NK-92 (cell line): Measurements from ENCODE around the gene HIVEP3.

Source experiments
- DNase-seq: peaks from one replicate; lab custom pipeline; 2025; ENCODE audit not compliant: unreplicated experiment; lab: John Stamatoyannopoulos, UW

The HIVEP3 gene

DNA sequence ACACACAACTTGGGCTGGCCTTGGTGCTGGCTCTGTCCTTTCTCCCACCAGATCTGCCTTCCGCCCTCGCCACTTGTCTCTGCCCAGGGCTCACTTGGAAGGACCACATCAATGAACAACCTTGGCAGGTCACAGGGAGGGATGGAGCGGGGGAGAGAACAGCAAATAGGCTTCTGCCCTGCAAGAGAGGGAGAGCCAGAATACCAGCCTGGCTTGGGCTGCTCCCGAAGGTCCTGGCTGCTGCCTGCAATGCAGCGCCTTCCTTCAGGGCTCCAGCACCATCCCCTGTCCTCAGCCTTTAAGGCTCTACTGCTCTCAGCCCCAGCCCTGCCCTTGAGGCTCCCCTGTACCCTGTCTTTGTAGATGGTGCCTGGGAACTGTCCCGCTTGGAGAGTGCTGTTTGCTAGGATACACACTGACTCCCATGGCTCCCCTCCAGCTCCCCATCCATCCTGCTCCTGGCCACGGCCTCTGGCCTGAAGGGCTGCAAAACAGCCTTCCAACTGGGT, 43.8 kb downstream of the HIVEP3 start:
- DNase-seq: no peak

DNA sequence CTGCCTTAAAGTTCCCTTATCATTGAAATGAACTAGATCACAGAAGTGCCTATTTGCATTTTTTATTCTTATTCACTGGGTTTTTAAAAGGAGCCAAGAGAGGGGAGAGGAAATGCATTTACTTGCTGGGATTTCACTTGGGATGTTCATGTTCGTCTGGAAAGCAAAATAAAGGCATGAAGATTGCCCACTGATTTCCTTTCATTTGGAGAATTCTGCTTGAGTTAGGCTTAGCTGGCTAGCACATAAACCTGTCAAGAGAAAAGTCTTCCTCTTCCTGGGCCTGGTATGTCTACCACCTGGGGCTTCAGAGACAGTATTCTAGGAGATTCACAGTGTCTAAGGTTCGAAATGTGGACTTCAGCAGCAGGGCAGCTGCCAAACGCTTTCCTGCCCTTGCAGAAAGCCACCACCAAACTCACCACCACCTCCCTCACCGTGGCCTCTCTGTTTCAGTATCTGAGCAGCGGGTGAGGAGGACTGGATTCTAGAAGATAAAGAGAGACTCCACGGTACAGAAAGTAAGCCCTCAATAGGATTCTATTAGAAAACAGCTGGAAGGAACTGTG, 44.5 kb downstream of the HIVEP3 start:
- DNase-seq: no peak

DNA sequence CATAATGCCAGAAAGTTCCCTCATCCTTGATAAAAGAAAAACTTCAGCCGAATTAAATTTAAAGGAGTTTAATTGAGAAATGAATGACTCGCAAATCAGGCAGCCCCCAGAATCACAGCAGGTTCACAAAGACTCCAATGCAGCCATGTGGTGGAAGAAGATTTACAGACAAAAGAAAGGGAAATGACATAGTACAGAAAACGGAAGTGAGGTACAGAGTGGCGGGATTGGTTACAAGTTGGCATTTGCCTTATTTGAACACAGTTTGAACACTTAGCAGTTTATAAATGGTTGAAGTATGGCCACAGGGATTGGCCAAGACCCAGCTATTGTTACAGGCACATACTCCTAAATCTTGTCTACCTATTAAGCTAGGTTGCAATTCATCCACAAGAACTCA, 46.6 kb downstream of the HIVEP3 start:
- DNase-seq: no peak

DNA sequence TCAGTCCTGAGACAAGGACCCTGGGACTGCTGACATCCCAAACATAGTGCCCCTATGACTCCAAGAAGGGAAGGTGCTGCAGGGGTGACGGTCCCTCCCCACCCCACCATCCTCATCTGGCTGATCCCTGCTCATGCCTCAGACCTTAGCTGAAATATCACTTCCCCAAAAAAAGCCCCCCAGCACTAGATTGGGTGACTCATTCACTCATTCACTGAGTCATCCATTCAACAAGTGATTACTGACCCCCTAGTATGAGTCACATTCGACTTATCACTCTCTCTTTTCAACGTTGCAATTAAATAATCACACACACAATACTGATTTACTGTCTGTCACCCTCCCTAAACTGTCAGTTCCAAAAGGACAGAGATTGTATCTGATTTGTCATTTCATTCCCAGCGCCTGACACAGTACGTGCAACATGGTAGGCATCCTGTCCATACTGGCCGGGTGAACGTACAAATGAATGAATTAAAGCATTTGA, 48.6 kb downstream of the HIVEP3 start:
- no peak for DNase-seq

DNA sequence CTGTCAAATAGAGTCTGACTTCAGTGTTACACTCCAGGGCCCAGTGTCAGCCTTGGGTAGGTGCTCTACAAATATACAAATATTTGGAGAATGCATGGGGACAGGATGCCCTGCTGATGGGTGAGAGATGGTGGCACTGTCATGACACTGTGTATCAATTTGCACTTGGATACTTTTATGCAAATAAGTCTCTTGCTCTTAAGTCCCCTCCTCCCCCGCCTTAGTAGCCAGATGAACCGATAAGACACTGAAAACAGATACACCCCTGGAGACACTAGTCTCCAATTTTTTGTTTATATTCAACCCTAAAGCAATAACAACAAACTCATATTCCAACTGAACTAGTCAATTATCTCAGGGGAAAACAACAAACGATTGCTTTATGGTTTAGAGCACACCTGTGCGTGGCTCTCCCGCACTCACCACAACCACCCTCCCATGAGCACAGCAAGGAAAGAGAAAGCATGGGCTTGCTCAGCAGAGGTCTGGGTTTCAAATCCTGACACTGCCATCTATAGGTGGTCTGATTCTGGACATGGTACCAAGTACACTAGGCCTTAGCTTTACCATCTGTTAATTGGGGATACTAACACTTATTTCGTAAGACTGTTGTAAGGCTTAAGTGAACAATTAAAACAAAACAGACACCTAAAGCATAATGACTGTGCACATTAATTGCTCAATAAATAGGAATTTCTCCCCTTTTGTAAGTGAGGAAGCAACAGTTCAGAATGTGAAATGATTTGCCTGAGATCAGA, 50.3 kb downstream of the HIVEP3 start:
- DNase-seq: no peak

DNA sequence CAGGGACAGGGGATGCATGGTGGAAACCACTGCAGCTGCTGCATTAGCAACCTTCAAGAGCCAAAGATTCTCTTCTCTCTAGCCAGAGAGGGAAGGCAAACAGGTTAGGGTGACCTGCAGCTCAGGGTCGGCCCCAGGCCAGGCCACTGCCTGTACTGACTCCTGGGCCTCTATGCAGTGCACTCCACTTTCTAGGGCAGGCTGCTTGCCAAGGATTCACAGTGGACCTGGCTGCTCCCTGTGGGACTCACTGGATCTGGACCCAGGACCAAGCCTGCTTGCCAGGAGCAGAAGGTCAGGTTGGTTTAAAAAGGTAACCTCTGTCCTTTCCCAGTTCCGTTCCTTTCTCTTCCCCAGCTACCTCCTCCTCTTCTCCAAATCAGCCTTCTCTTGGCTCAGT, 52.4 kb downstream of the HIVEP3 start:
- no peak for DNase-seq

DNA sequence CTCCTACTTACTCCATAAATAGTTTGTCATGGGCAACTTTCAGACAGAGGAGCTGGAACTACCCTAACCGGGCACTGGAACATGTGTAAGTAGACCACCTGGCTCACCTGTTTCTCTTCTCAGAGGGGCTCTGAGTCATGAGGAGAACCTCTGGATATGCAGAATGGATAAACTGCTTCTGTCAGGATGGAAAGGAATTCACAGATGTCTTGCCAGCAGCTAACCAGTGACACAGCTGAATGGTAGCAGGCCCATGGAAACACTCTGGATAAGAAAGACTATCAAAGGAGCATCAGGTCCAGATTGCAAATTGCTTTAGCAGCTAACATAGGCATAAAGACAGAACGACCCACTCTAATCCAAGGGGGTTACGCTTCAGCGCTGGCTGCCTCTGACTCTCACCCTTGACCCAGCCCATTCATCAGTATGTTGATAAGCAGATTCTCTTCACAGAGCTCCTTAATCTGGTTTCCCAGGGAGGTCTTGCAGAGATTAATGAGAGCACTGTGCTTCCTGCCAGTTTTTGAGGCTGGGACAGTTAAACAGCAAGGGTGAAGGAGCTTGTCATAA, 54.2 kb downstream of the HIVEP3 start:
- DNase-seq: no peak

DNA sequence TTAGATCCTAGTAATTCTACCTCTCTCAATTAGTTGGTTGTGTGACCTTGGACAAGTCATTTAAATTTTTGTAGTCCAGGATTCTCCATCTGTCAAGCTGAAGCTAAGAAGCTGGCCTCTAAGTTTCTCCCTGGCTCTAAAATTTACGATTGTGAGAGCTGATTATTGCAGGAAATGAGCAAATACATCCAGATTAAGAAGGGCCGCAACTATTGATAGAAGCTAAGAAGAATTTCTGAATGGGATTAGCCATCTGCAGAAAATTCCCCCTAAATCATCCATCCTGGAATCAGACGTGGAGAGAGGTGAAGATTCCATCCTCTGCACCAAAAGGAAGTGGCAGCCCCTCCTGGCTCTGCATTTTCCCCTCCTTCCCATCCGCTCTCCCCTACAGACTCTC, 55.0 kb downstream of the HIVEP3 start:
- no peak for DNase-seq

DNA sequence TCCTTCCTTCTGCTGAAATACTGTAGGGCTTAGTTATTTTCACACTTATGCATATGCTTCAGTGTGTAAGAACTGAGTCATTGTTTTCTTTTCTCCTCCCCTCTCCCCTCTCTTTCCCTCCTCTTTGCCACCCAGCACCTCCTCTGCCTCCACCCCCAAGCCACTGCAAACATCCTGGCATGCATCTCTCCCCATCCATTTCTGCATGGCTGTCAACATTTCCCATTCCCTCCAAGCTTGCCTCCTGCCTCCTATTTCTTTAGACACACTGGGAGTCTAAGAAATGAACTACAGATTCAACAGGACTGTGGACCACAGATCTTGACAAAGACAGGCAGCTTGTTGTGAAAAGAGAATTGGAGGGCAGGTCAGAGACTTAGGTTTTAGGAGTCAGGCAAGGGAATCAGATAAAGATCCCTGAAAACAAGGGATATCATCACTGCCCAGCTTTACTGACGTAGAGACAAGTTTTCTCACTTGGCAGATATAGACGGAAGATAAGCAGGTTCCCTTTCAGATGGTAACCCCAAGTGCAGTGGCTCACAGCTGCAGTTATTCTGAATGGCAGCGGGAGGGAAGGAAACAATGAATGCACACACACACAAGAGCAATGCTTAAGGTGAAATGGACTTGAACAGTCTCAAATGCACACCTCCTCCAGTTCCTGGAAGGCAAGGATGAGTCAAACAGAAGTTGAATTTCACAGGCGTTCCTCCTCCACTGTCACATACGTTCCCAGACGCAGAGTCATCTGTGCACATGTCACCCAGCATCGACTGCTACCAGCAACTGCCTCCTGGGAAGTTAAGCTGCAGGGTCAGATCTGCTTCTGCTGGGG, 56.1 kb downstream of the HIVEP3 start:
- DNase-seq: no peak

DNA sequence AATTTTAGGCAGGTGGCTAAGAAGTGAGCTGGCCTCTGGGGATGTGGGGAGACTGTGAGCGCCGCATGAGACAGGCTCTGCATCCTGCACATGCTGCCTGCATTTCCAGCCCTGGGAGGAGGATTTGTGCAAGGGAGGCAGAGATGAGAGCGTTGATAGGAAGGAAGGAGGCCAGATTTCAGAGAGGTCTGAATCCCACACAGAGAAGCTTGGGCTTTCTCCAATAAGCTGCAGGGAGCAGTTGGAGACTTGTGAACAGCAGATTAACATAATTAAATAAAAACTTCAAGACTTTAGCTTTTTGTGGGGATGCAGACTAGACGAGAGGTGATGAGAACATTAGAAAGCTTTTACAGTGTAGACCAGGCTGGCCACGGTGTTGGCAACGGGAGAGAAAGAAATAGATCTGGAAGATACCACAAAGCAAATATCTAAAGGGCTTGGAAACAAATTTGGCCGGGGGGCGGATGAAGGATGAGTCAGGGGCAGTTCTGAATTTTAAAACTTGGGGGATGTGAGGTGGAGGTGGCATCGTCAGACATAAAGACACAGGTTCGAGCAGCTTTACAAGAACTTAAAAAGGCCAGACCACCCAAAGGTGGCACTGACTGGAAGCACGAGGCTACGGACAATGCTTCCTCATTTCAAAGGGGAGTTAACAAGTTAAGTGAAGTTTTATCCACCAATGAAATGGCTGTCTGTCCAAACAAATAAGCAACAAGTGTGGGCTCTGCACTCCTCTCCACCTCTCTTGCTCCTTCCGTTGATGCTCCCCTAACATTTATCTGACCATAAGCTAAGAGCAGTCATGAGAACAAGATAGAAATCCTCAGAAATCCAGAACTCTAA, 57.0 kb downstream of the HIVEP3 start:
- DNase-seq: no peak

DNA sequence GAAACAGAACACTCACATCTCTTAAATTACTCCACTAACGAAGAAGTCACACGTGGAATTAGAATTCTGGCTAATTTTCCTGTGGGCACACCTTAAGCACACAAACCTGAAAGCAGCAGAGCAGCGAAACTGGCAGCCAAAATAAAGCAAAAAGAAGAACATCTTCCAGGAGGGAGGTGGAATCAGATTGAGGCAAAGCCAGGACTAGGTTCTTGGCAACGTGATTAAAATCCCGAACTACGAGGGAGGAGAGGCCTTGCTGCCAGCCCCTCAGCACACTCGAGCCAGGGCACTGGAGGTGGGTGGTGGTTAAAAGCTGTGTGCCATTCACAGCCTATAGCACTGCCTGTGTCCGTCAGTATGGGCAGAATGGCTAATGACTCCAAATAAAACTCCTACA, 58.0 kb downstream of the HIVEP3 start:
- no peak for DNase-seq

DNA sequence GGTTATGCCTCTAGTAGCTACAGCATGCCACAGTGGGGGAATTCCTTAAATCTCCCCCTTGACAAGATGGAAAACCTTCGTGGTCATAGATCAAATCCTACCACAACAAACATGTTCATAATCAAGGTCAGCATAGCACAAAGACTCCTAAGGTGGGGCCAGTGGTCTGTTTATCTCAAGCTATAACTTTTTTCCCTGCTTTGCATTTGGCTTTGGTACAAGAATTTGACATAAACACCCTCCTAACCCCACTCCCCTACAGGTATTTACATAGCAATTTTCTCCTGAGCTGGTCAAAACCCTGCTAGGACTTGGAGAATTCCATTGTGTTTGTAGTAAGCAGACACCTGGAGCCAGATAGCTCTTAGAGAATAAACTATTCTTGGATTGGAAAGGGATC, 58.5 kb downstream of the HIVEP3 start:
- no peak for DNase-seq

DNA sequence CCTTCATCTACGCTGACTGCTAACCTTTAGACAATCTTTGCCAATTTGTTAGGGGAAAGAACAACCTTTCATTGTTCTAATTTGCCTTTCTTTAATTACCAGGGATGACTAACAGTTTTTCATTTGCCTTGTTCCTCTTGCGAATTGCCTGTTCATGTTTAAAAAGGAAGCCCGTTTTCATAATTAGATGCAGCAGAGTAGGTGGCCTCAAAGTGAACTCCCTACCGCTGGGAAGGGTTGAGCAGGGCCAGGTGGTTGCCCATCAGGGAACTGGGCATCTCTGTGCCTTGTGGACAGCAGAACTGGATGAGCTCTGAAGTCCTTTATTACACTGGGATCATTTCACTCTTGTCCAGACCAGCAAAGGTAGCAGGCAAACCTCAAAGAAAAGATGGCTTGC, 59.0 kb downstream of the HIVEP3 start:
- no peak for DNase-seq

DNA sequence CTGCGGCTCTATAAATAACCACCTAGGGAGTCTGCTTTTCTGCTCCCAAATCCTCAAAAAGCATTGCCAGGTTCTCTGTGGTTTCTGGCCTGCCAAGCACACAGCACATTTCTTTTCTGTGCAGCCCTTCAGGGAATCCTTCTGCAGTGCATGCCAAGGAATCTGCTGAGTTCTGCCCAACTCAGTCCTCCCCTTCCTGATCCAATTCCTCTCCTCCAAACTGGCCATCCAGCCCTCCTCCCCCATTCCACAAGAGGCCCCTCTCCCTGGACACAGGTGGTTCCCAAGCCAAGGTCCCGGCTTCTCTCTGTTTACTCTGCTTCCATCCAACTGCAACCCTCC, 61.8 kb downstream of the HIVEP3 start:
- no peak for DNase-seq

DNA sequence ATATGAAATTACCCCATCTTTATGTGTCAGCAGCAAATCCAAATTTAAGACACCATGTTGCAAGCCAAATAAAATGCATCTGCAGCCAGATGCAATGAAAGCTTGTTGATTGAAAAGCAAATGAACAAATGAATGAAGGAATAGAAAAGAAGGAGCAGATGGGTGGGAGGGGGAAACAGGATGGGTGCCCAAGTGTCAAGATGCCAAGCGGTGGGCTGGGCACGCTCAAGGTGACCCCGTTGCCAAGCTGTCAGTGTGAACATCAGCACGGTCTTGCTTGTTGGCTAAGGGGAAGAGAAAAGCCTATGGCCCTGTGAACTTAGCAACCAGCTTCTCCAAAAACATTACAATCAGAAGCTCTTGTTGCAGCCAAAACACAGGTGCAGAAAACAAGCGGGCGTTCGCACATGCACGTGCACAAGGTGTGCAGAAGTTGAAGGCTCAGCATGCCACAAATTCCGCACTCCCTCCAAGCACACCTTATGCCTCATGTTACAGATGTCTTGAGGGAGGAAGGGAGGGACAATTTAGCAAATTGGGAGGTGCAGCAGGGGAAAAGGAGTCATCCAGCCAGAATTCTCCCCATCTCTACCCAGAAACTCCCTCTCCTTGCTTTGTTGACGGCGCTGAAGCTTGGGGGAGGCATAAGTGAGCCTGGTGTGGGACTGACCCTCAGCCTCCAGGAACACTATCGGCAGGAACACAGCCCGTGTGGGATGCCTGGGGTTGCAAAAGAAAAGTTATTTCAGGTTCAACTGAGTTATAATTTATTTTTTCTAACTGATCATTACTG, 62.4 kb downstream of the HIVEP3 start:
- no peak for DNase-seq

DNA sequence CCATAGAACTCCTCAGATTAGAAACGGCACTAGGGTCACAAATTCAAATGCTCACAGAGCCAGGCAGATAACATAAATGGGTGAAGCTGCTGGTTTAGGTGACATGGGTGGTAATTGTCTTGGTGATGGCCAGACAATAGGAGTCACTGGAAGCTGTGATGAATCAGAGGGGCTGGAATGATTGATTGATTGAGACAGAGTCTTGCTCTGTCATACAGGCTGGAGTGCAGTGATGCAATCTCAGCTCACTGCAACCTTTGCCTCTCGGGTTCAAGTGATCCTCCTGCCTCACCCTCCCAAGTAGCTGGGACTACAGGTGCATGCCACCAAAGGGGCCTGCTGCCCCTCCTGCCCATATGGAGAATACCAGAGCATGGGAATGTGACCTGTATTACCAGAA, 63.0 kb downstream of the HIVEP3 start:
- no peak for DNase-seq

DNA sequence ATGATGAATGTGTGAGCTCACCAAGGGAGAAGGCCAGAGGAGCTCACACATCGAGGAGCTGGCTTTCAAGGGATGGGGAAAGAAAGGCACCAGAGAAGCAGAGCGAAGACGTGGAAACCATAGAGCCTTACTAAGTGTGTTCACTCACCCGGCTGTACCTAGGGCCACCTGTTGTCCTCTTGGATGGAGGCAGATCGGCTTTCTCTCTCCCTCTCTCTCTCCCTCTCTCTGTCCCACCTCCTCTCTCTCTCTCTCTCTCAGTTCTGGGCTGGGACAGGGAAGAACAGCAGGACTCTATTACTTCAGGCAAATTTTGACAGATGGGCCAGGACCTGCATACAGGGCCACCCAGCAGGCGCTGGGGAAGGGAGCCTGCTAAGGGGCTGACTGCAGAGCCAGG, 64.8 kb downstream of the HIVEP3 start:
- DNase-seq: no peak

DNA sequence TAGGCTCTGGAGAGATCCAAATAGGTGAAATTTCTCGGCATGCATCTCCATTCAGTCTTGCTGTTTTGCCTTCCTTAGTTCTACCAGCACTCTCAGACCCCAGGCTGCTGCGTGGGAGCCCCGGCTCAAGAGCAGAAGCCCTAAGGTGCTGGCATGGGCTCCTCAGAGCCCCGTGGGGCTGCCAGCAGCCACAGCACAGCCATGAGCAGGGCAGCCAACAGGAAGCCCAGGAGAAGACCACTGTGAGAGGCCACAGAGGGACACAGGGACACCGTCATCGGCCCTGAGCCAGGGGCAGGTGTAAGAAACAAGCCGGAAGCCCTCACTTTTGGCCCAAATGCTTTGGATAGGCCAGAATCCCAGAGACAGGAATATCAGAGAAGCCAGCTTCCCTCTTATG, 66.6 kb downstream of the HIVEP3 start:
- DNase-seq: no peak

DNA sequence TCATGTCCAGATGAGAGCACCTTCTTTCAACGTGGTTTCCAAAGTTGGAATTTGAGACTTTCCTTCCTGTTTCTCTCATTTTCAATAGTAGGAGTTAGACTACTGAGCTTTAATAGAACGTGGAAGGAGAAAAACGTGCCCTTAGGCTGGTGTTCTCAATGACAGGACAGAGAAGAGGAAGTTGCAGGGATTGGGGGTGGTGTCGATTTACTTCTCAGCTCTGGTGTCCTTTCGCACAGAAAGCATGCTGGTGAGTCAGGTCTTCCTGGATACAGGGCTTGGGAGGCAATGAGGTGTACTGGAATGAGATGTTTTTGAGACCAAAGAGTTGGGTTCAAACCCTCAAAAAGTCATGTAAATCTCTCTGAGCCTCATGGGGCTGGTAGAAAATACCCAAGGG, 67.1 kb downstream of the HIVEP3 start:
- DNase-seq: no peak

DNA sequence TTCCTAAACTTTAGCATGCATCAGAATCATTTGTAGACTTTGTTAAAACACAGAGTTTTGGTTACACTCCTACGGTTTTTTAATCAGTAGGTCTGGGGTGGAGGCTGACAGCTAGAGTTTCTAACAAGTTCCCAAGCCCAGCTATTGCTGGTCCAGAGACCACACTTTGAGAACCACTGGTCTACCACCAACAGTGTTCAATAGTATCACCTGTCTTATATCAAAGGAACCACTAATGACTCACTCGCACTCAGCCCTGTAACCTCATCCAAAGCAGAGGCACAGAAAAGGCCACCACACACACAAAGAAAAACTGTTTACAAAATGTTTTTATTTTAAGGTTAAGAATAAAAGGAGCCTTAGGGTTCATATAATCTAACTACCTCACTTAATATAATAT, 68.7 kb downstream of the HIVEP3 start:
- DNase-seq: no peak
